ENCODE data around the gene USP37.
A peak's percentile ranks its signal among the peaks of the same experiment; 100 is the strongest.
"Not testable (repeated sequence)": the region's sequence is repeated elsewhere in the genome, so short reads cannot be mapped to it uniquely, and the experiment has no call there.

Gene USP37

GRCh38 chr2:218568190-218569037 lies at the start of gene USP37, which contains the start of gene CNOT9:
Gene USP37 (minus strand): TSS chr2:218568351. CDS start chr2:218558653, 9,698 bp downstream.
Gene CNOT9 (plus strand): TSS chr2:218568839. CDS start chr2:218568955, 116 bp downstream.
- peak; percentile 96 for DNase-seq

DNA sequence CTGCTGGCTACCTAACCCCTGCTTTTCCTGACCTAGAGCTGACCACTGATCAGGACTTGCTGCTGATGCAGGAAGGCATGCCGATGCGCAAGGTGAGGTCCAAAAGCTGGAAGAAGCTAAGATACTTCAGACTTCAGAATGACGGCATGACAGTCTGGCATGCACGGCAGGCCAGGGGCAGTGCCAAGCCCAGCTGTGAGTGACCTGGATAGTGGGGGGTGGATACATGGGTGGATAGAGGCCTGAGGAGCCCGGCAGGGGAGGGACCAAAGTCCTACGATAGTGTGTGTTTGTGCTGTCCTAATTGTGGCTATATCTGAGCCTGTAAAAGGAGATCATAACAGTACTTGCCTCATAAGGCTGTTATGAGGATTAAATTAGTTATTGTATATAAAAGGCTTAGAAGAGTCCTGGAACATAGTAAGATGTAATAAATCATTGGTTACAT lies 47.7 kb upstream of the USP37 start:
- no peak for DNase-seq

GRCh38 chr2:218607436-218608115 lies 39.4 kb upstream of the USP37 start, which contains the start of gene PLCD4:
Gene PLCD4 (plus strand): TSS chr2:218607899. CDS start chr2:218615740, 7,841 bp downstream.
- peak; percentile 87 for DNase-seq

DNA sequence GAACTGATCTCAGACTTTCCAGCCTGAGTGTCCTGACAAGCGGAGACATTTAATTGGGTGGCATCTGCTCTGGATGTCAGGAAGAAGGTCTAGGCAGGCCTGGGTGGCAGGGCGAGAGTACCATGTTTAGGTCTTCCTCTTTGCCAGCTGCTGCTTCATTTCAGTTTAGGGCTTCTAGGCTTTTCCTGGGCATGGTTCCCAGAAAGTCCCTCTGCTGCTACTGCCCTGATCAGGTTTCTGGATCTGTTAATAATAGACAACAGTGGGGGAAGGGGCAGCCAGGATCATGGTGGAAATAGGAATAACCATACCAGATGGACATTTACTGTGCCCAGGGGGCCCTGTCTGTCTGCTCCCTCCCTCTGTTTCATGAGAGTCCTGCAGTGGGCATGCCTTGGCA lies 37.3 kb upstream of the USP37 start:
- no peak for DNase-seq

- no peak for DNase-seq
Measured at GRCh38 chr2:218585541-218585940, 17.4 kb upstream of the USP37 start.

GRCh38 chr2:218583983-218584850 lies 16.1 kb upstream of the USP37 start:
- no peak for DNase-seq

GRCh38 chr2:218582076-218582475 lies 13.9 kb upstream of the USP37 start:
- peak; percentile 39 for DNase-seq

DNA sequence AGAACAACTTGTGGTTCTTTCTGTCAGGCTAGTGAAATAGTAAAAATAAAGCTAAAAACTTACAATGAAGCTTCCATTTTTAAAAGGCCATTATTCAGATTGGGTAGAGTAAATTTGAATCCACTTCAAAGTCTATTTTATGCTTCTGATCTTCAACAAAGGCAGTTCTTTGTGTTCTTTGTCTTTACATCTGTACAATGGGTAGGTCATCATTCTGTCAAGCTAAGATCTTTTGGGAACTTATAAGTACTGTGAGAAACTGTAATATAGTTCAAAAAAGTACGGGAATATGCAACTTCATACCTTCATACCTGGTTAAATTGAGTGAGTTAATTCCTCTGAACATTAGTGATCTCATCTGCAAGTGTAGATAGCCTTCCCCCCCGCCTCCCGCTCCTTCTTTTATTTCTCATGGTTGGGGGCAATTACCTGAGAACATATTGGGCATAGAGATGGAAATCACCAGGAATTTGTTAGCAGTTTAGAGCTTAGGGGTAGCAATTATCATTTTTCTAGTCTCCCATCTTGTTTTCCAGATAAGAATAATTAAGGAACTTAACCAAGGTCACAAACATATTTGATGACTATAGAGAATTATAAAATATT lies 10.2 kb upstream of the USP37 start:
- DNase-seq, result no peak

GRCh38 chr2:218577482-218578220 lies 9.5 kb upstream of the USP37 start:
- DNase-seq, result no peak

GRCh38 chr2:218576854-218577253 lies 8.7 kb upstream of the USP37 start:
- DNase-seq, result no peak

DNA sequence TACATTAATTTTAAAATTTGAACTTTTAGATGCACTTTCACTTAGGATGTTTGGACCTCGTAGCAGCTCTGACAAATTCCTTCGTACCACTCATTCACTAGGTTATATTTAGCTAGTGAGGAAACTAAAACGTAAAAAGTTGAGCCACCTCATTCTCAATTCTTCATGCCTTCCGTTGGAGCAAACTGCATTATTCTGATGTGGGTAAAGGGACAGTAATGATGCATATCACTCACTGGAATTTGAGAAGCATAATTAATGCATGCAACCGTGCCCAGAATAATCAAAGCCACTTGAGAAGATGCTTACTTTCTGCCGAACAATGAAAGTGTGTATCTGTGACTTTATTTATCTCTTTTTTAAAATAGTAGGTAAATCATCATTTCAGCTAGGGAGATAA lies 2.7 kb upstream of the USP37 start:
- DNase-seq, result no peak

DNA sequence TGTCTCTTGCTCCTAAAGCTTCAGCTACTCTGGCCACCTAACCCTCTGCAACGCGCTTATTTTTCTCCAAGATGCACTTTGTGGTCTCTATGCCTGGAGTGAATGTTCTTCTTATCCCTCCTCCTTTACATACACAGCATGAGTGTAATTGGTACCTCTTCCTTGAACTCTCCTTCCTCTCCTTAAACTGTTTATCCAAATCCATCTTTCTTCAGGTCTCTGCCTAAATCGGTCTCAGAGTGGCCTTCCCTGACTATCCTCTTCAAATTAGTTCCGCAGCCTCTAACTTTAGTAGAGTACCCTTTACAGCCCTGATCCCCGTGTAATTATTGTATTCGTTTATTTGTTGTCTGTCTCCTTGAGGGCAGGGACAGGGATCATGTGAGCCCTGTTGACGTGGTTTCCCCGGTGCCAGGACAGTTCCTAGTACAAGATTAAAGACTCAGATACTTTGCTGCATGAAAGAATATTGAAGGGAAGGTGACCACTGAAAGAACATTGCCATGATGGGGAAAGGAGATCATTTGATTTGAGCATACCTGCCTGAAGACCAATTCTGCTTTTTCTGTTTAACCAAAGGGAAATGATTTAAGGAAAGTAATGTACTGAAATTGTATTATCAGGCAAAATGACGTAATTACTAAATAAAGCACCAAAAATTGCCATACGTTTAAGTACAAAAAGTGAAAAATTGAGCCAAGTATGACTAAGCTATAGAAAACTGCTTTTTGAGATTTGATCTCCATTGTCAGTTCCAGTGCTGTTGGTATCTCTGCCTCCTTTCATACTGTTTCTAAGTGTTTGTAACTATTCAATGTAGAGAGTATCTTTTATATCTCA lies 1.7 kb upstream of the USP37 start:
- DNase-seq, result no peak

- peak; percentile 37 for DNase-seq
Measured at GRCh38 chr2:218569038-218569431, 884 bp upstream of the USP37 start.

GRCh38 chr2:218567797-218568189 lies 358 bp downstream of the USP37 start:
- DNase-seq, result no peak

DNA sequence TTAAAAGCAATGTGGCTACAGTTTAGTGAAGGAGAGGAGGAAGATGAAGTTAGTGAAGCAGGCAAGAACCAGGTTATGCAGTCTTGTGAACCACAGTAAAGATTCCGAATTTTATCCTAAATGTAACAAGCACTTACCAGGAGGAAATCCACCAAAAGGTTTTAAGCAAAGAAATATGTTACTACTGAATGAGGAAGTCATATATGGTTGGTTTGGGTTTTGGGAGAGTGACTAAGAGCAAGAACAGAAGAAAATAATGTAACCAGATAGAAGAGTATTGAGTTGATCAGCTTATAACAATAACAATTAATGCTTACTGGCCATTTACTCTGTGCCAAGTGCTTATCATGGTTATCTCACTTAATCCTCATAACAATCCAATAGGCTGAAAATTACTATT lies 1.9 kb downstream of the USP37 start:
- DNase-seq, result no peak

GRCh38 chr2:218564056-218564455 lies 4.1 kb downstream of the USP37 start:
- DNase-seq, result no peak

DNA sequence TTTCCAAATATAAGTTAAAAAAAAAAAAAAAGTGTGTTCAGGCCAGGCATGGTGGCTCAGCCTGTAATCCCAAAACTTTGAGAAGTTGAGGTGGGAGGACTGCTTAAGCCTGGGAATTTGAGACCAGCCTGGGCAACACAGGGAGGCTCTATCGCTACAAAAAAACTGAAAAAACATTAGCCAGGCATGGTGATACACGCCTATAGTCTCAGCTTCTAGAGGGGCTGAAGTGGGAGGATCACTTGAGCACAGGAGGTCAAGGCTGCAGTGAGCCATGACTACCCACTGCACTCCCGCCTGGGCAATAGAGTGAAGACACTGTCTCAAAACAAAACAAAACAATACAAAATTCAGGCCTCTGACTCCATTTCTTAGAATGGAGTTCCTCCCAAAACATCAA lies 9.2 kb downstream of the USP37 start:
- DNase-seq, result peak; percentile 8

DNA sequence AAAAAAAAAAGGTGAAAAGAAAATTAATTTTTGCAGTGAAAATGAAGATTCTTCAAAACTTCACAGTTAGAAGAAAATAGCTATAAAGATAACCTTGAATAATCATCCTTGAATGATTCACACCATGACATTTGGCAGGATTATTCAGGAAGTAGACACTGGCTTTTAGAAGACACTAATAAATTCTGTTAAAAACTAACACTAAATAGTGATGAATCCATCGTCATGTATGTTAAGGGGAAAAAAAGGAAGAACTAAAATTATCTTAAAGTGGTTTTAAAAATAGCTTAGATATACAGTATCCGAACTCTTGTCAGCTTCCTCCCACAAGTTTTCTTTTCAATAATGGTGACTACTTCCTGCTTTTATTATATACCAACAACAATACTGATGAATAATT lies 10.2 kb downstream of the USP37 start:
- no peak for DNase-seq

- DNase-seq, result no peak
Measured at GRCh38 chr2:218555527-218555926, 12.6 kb downstream of the USP37 start.

DNA sequence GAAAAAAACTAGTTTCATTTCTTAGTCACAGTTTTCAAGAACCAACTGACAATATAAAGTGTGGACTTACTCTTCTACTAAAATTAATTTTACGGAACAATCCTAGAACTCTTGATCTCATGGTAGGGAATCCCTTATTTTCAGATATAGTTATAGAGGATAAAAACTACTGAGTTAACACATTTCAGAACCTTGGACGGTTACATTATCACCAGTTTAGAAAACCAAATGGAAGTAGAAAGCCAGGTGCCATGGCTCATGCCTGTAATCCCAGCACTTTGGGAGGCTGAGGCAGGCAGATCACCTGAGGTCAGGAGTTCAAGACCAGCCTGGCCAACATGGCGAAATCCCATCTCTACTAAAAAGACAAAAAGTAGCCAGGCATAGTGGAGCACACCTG lies 13.9 kb downstream of the USP37 start:
- DNase-seq, result not testable (repeated sequence)

DNA sequence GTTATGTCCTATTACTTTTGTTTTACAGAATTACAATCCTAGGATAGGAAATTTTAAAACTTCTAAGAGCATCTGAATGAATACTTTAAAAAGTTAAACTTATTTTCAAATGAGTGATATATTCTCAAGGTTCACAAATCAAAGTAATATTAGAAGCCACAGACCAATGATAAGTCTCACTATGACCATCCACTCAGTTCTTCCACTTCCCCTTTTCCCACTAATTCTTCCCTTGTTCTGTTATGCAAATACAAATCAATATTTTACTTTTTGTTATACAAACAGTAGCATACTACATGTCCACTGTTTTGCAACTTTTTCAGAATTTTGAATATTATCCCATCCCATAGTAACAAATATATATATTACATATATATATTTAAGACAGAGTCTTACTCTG lies 20.2 kb downstream of the USP37 start:
- no peak for DNase-seq
